Measurements from ENCODE around the gene UBL3.

UBL3 gene

GRCh38 chr13:29774830-29775229, 75.6 kb downstream of the UBL3 start:
- no peaks in the 10 kb centered on the region for H3K4me1 ChIP-seq (ENCODE audit: control insufficient read depth in 1 of 2, insufficient read depth in 1 of 2, low read depth in 1 of 2, low read length in 1 of 2)
- H3K36me3 ChIP-seq = peaks cover 19% of the 10 kb centered on the region
- no peaks in the 10 kb centered on the region for H3K9me3 ChIP-seq
- no peak overlapping the region for H3K27ac ChIP-seq
- no peak overlapping the region for H3K4me3 ChIP-seq (ENCODE audit: low read depth in 1 of 2, low read length in 1 of 2)
- TF ChIP-seq, protein P1, sequence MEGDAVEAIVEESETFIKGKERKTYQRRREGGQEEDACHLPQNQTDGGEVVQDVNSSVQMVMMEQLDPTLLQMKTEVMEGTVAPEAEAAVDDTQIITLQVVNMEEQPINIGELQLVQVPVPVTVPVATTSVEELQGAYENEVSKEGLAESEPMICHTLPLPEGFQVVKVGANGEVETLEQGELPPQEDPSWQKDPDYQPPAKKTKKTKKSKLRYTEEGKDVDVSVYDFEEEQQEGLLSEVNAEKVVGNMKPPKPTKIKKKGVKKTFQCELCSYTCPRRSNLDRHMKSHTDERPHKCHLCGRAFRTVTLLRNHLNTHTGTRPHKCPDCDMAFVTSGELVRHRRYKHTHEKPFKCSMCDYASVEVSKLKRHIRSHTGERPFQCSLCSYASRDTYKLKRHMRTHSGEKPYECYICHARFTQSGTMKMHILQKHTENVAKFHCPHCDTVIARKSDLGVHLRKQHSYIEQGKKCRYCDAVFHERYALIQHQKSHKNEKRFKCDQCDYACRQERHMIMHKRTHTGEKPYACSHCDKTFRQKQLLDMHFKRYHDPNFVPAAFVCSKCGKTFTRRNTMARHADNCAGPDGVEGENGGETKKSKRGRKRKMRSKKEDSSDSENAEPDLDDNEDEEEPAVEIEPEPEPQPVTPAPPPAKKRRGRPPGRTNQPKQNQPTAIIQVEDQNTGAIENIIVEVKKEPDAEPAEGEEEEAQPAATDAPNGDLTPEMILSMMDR (IDR thresholded peaks at IDR 0.05) = no peak
- no peaks in the 10 kb centered on the region for H3K27me3 ChIP-seq

DNA sequence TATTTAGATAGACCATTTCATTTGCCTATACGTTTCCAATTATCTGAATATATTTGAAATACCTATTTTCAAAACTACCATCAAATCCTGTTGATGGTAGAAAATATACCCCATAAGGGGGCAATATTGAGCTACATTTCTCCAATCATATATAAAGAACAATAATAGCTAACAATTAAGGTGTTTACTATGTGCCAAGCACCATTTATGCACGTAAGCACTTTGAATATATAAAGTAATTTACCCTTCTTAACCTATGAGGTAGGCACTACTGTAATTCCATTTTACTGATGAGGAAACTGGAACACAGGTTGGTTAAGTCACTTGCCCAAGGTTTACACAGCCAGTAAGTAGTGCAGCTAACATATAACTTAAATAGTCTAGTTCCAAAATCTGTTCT, 79.2 kb downstream of the UBL3 start:
- TF ChIP-seq, protein P1 (IDR thresholded peaks at IDR 0.05) = no peak
- no peaks in the 10 kb centered on the region for H3K27me3 ChIP-seq
- no peaks in the 10 kb centered on the region for H3K4me1 ChIP-seq (ENCODE audit: control insufficient read depth in 1 of 2, insufficient read depth in 1 of 2, low read depth in 1 of 2, low read length in 1 of 2)
- H3K36me3 ChIP-seq = peaks cover 40% of the 10 kb centered on the region
- H3K4me3 ChIP-seq (ENCODE audit: low read depth in 1 of 2, low read length in 1 of 2) = no peak overlapping the region
- H3K9me3 ChIP-seq = no peaks in the 10 kb centered on the region
- H3K27ac ChIP-seq = no peak overlapping the region

- TF ChIP-seq, protein P1 (IDR thresholded peaks at IDR 0.05) = no peak
- Histone ChIP-seq H3K4me1 (ENCODE audit: control insufficient read depth in 1 of 2, insufficient read depth in 1 of 2, low read depth in 1 of 2, low read length in 1 of 2) (no peaks in the 10 kb centered on the region), H3K36me3 (peaks cover 71% of the 10 kb centered on the region), H3K9me3 (no peaks in the 10 kb centered on the region), H3K27me3 (no peaks in the 10 kb centered on the region), H3K27ac (no peak overlapping the region), H3K4me3 (ENCODE audit: low read depth in 1 of 2, low read length in 1 of 2) (no peak overlapping the region)
These were observed 83.4 kb downstream of the UBL3 start for GRCh38 chr13:29767006-29767405.

GRCh38 chr13:29763436-29764180, 86.8 kb downstream of the UBL3 start:
- peaks cover 53% of the 10 kb centered on the region for H3K36me3 ChIP-seq
- TF ChIP-seq, protein P1 (IDR thresholded peaks at IDR 0.05) = no peak
- H3K4me1 ChIP-seq (ENCODE audit: control insufficient read depth in 1 of 2, insufficient read depth in 1 of 2, low read depth in 1 of 2, low read length in 1 of 2) = peaks cover 7% of the 10 kb centered on the region in 2 experiments
- H3K4me3 ChIP-seq (ENCODE audit: low read depth in 1 of 2, low read length in 1 of 2) = no peak overlapping the region
- no peaks in the 10 kb centered on the region for H3K9me3 ChIP-seq
- H3K27ac ChIP-seq = no peak overlapping the region
- no peaks in the 10 kb centered on the region for H3K27me3 ChIP-seq

DNA sequence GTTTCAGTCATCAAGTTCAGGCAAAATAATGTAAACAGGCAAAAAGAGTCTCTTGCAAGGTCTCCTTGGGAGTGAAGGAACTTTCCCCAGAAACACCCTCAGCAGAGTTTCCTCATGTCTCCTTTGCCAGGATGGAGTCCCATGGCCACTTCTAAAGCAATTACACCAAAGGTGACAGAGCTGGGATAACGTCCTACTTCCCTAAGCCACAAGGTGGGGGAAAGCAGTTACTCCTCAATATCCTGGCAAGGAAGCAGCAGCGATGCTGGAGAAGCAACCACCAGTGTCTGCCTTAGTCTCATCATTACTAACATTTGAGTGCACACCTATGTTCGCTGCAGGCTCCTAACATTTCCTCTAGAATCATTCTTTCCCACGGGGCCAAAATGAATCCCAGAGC, 88.6 kb downstream of the UBL3 start:
- no peaks in the 10 kb centered on the region for H3K9me3 ChIP-seq
- TF ChIP-seq, protein P1 (IDR thresholded peaks at IDR 0.05) = no peak
- peaks cover 8 to 9% of the 10 kb centered on the region in 2 experiments for H3K4me1 ChIP-seq (ENCODE audit: control insufficient read depth in 1 of 2, insufficient read depth in 1 of 2, low read depth in 1 of 2, low read length in 1 of 2)
- H3K27me3 ChIP-seq = no peaks in the 10 kb centered on the region
- no peak overlapping the region for H3K27ac ChIP-seq
- no peak overlapping the region for H3K4me3 ChIP-seq (ENCODE audit: low read depth in 1 of 2, low read length in 1 of 2)
- peaks cover 38% of the 10 kb centered on the region for H3K36me3 ChIP-seq

Data from neutrophil (primary cell).